Measurements from ENCODE around the gene GPR143. TPM values are rescaled to one million over a fixed set of nuclear protein-coding genes. Genes with fewer than 3 reads are reported as not detected.

GPR143 gene
- total RNA-seq, 4 donors from 2014 or later = 2.2 to 4.4 (median 3.6) TPM

- TF ChIP-seq CTCF (IDR thresholded peaks at IDR 0.05) = no peak
- 78 to 87% methylated on average over 4 to 5 of the region's 5 CpGs for WGBS, 2 donors
- H3K4me3 ChIP-seq (ENCODE audit: low read depth, poor library complexity, severe bottlenecking) = no peak overlapping the region
- no peak for DNase-seq (ENCODE audit: low spot score in 2 of 2)
- intact Hi-C loops (cut with DNase I; ENCODE audit: low total_unique reads) = no loop called here
Observed at GRCh38 chrX:9739130-9739529, 26.5 kb downstream of the GPR143 start.

DNA sequence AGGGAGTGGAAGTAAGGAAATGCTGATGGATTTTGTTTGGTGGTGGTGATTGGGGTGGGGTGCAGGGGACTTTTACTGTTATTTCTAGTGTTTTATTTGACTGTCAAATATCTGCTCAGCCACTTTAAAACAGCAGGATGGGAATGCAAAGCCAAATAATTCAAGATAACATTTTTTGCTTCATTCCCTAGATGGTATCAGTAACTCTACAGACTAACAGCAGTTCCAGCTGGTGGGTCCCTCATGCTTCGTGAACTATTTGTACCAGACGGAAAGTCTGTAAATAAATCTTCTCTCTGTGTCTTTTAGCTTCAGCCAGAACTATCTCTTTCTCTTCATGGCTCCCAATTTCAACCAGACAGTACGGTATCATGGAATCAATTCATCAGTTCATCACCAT lies 27.5 kb downstream of the GPR143 start:
- TF ChIP-seq POLR2A (IDR thresholded peaks at IDR 0.05) (no peak), CTCF (IDR thresholded peaks at IDR 0.05) (no peak)
- no peak for DNase-seq (ENCODE audit: low spot score in 2 of 2)
- no peak overlapping the region for H3K4me3 ChIP-seq (ENCODE audit: low read depth, poor library complexity, severe bottlenecking)
- 63 to 67% methylated on average over 3 of the region's 3 CpGs for WGBS, 2 donors
- intact Hi-C loops (cut with DNase I; ENCODE audit: low total_unique reads) = no loop called here

- 68 to 74% methylated on average over 7 of the region's 7 CpGs for WGBS, 2 donors
- no peak for DNase-seq (ENCODE audit: low spot score in 2 of 2)
- TF ChIP-seq CTCF (IDR thresholded peaks at IDR 0.05) (no peak), POLR2A (IDR thresholded peaks at IDR 0.05) (no peak)
- intact Hi-C loops (cut with DNase I; ENCODE audit: low total_unique reads) = no loop called here
- H3K4me3 ChIP-seq (ENCODE audit: low read depth, poor library complexity, severe bottlenecking) = no peak overlapping the region
Observed at GRCh38 chrX:9737363-9737762, 28.3 kb downstream of the GPR143 start.

GRCh38 chrX:9730752-9731151 lies 34.9 kb downstream of the GPR143 start:
- no peak for TF ChIP-seq CTCF (IDR thresholded peaks at IDR 0.05)
- TF ChIP-seq POLR2A (IDR thresholded peaks at IDR 0.05) = no peak
- H3K4me3 ChIP-seq (ENCODE audit: low read depth, poor library complexity, severe bottlenecking) = no peak overlapping the region
- intact Hi-C loops (cut with DNase I; ENCODE audit: low total_unique reads) = no loop called here
- 50 to 53% methylated on average over 1 of the region's 1 CpG for WGBS, 2 donors
- no peak for DNase-seq (ENCODE audit: low spot score in 2 of 2)

DNA sequence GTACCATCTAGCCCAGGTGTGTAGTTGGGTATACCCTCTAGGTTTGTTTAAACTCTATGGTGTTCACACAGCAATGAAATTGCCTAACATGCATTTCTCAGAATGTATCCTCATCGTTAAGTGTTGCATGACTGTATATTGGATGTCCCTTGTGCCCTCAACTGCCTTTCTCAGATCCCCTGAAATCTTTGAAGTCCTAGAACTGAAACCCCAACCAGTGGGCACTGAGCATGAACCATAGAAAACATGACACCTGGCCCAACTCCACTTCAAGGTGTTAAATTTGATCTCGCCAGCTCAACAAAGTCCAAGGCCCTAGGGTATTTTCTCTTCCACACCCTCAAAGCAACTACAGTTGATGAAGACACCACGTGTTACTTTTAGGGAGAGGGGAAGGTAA lies 35.6 kb downstream of the GPR143 start:
- no peak overlapping the region for H3K4me3 ChIP-seq (ENCODE audit: low read depth, poor library complexity, severe bottlenecking)
- 74 to 75% methylated on average over 3 of the region's 3 CpGs for WGBS, 2 donors
- DNase-seq (ENCODE audit: low spot score in 2 of 2) = no peak
- intact Hi-C loops (cut with DNase I; ENCODE audit: low total_unique reads) = no loop called here
- TF ChIP-seq CTCF (IDR thresholded peaks at IDR 0.05) (no peak), POLR2A (IDR thresholded peaks at IDR 0.05) (no peak)

GRCh38 chrX:9729171-9729885 lies 36.3 kb downstream of the GPR143 start:
- no peak for DNase-seq (ENCODE audit: low spot score in 2 of 2)
- intact Hi-C loops (cut with DNase I; ENCODE audit: low total_unique reads) = no loop called here
- WGBS, 2 donors = 42 to 48% methylated on average over 5 of the region's 5 CpGs
- no peak overlapping the region for H3K4me3 ChIP-seq (ENCODE audit: low read depth, poor library complexity, severe bottlenecking)
- TF ChIP-seq POLR2A (IDR thresholded peaks at IDR 0.05) (no peak), CTCF (IDR thresholded peaks at IDR 0.05) (no peak)

Data from lower leg skin (tissue), 4 donors.